Fibroblast of skin of scalp (primary cell): Measurements from ENCODE around the gene SLC22A23.
A peak's percentile ranks its signal among the peaks of the same experiment; 100 is the strongest.

ENCODE experiments used
- DNase-seq: peaks from one replicate; pipeline ENCODE4 v3.0.0-alpha.2; 2013

Gene SLC22A23

DNA sequence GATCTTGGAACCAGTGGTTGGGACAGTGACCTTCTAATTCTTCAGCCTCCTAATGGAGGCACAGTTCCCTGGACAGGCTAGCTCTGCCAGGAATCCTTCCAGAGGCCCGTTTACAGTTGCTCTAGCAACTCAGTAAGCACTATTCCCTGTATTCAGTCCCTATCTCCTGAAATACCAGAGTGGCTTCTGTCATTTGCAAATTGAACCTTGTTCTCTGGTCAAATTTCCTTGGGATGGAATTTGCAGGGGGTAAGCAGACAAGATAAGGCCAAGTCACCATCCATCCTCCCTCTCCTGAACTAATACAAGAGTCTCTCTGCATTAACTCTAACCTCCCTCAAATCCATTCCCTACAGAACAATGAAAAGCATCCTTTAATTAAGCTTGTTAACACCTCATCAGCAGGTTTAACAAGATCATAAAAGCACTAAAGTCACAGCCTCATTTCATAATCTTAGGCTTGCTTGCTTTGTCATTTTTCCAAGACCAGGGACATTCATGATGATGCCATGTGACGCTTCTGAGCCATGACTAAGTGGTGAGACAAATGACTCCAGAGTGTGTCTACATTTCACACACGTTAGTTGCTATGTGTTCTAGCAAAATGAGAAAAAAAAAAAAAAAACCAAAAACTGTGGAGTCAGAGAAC, 37.1 kb downstream of the SLC22A23 start:
- peak; percentile 88 for DNase-seq

DNA sequence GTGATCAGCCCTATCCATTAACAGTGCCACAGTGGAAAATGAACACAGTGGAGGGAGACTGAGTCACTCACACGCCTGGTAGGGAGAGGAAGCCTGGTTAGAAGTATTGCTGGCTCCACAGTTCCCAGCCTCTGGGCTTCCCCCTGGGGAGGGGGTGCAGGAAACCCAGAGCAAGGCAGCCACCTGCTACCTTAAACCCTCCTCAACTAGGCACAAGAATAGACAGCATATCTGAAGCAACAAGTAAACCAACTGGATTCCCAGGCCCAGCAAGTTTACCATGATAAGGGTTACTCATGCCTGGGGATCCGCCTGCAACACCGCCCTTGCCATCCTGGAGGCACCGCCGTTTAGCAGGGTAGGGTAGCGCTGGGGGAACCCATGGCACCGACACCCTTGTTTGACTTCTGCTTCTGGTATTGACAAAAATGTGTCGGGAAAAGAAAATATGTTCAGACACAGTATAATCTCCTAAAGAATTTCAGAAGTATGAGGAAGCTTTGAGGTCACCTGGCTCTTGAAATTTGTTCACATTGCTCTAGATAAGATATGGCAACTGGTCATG, 38.3 kb downstream of the SLC22A23 start:
- DNase-seq, result no peak

DNA sequence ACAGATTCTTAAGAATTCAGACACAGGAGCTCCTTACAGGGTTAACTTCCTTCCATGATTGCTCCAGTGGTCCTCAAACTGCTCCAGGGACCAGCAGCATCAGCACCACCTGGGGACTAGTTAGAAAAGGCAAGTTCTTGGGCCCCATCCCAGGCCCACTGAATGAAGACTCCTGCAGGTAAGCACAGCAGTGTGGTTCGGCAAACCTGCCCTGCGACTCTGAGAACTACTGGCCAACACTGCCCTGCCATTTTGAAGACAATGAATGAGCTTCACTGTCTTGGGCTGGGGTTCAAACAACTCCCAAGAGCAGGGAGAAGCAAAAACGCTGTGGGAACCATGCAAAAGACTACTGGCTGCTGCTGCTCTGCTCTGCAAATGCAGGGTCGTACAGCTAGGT, 39.4 kb downstream of the SLC22A23 start:
- DNase-seq, result no peak

DNA sequence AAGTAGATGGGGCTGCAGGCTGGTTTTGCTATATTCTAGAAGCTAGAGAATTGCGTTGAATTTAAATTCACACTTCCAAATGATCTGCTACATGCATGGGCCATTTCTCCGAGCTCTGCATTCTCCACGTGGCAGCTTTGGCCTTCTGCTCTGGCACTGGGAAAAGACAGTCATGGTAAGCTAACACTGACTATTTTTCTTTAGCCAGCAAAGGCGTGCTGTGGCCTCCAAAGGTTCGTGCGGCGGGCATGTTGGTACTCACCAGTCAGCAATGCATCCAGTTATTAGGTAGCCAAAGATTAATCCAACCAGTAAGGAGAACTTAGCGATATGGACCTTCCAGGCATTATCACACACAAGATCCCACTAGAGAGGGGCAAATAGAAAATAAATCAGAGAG, 41.4 kb downstream of the SLC22A23 start:
- DNase-seq, result no peak

DNA sequence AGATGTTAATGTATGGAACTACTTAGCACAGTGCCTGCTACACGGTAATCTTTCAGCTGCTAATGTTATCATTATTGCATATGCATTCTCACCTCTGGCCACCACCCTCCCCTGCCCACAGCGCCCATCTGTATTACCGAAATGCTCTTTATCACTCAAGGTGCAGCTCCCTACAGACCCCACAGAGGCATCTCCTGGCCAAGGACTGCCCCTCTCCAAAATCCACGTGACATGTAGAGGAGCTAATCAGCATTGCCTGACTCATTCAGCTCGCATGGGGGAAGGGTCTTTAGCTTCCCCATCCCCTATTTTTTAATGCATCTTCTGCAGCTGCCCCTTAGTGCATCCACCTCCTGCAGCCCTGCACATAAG, 41.8 kb downstream of the SLC22A23 start:
- DNase-seq, result no peak

DNA sequence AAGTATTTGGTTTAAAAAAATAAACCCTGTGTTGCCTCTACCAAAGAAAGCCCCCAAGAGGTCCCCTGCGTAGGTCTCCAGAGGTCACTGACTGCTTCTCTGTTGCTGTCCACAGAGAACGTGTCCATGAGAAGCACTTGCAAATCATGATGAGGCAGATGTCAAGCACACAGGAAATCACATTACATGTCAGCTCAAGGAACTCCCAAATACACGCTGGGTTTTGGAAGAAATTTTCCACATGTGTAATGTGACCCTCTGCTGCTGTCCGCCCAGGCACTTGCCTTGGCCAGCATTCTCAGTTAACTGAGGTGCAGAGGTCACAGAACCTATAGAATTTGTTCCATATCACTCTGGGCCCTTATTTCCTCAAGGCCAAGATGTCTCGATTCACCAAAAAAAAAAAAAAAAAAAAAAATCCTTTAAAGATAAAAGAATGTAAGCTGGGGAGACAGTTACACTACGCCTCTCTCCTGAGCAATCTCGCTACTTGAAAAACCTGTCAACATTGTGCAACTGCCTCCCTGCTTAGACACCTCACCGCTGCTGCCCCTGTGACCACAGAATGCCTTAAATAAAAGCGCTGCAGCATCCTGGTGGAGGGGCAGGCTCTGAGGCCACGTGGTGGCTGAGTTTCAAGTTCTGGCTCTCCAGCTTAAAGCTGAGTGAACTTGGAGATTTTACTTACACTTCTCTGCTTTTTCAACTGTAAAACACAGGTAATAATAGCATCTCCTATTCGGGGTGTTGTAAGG, 42.3 kb downstream of the SLC22A23 start:
- peak; percentile 33 for DNase-seq

DNA sequence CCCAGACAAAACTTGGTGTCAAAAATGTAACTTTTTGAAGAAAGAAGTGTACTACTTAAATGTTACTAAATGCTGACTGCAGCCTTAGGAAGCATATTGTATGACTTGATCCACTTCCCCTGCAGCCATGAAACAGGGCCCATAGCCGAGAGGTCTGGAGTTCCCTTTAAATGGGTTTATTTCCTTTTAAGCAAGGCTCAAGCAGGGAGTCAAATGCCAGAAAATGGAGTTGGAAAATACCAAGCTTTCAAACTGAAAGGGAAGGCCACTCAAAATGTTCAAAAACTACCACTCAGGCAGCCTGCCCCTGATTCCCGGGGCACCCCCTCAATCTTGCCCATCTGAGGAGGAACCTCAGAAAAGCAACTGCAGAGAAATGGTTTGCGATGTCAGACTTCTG, 43.3 kb downstream of the SLC22A23 start:
- DNase-seq, result no peak

DNA sequence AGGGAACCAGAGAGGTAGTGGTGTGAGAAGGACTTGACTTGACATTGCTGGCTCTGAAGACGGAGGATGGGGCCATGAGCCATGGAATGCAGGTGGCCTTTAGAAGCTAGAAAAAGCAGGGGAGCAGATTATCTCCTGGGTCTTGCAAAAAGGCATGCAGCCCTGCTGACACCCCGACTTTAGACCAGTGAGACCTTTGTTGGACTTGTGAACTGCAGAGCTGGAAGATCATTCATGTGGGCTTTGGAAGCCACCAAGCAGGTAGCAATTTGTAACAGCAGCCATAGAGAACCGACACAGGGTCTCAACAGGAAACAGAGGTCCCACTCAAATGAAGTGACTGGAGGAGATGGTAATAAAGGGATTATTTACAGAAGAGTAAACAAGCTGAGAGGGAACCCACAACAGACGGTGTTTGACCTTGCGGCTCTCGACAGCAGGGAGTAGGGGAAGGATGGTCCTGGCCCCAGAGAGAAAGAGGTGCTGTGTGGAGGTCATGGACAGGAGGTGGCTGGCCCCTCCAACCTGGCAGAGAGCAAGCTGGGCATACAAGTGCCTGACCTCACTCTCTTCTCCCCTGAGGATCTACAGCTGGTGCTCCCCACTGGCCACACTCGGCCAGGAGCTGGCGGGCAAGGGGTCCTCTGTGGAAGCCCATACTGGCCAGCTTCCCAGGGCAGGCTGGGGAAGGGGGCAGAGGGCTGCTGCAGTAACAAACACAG, 43.9 kb downstream of the SLC22A23 start:
- no peak for DNase-seq

DNA sequence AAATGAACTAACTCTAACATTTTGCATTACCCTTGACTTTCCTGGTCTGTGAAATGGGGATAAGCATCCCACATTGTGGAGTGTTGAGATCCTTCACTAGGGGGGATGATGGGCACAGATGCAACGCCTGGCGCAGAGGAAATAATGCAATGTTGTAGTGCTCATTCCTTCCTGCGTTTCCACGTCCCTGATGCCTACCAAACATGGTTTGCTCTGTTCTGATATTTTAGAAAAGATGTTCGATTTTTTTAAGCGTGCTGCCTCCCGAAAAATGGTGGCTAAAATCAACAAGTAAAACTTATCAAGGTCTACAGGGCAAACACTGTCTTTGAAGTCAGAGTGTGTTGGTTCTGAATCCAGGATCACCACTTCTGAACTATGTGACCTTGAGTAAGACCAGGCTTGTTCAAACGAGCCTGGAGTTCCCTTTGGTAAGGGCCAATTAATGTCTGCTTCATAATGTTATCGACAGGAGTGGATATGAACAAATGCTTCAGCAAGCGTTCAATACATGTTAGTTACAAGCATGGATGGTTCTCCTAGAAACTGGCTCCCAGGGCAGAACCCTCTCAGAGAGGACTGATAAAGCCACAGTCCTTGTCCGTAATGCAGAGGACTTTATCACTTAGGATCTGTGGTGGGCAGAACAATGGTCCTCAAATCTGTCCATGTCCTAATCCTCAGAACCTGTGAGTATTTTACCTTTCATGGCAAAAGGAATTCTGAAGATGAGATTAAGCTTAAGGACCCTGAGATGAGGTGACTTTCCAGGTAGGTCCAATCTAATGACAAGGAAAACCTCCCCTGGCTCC, 44.7 kb downstream of the SLC22A23 start:
- DNase-seq, result no peak

DNA sequence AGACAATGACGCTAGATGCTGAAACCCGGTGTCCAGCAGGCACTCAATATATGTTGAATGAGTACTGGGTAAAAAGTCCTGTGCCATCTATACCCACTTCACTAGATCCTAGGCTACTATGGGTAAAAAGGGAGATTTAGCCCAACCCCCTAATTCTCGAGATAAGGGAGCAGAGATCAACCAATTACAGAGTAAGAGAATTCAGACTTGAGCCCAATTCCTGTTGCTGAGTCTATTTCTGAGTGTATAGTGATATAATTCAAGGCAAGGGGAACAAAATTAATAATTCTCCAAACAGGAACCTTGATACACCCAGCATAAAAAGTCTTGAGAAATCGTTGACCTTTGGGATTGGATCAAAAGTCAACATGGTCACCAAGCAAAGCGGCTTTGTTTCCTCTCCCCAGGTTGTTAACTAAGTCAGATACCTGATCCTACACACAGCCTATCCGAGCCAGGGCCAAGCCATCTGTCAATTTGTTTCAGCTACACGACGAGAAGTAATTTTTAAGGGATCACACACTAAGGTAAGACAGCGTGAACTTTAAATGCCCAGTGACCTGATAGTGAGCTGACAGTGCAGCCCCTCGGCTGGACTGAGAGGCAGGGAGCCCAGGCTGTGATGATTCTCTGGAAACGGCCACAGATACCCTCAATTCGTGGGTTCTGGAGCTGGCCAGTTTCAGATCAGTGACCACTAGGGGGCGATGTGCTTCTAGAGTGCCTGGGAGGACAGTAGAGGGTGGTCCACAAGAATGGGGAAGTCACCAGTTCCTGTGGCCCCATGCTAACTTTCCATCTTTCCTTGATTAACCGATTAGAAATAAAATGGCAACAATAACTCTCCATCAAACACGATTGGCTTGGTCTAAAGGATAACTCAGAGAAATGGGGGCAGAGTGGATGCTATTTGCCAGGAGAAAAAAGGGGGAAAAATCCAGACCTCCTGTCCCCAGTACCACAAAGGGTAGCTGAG, 46.2 kb downstream of the SLC22A23 start:
- peak; percentile 70 for DNase-seq

DNA sequence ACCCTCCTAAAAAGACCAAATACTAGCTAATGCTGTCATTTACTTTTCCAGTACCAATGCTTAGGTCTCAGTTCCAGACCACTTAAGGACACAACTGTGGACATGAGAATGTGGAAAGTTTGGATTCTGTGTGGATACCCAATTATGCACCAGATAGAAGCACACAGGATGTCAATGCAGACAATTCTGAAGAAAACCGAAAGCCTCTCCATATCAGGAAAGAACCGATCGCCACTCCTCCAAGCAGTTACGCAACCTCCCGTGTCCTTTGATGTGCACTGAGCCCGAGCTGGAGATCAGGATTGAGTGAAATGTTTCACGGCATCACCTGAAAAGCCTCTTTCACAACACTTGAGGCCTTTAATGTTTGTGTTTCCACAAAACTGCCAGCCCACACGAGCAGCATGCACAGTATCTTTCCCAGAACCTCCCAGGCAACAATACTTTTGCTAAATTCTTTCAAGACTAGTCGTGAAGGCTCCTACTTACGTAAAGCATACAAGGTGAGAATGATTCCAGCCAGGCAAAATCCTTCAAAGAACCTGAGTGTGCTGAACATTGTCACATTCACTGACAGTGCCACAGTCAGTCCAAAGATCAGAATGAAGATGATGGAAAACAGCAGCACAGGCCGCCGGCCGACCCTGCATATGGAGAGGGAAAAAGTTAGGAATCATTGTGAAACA, 47.0 kb downstream of the SLC22A23 start:
- DNase-seq, result no peak

DNA sequence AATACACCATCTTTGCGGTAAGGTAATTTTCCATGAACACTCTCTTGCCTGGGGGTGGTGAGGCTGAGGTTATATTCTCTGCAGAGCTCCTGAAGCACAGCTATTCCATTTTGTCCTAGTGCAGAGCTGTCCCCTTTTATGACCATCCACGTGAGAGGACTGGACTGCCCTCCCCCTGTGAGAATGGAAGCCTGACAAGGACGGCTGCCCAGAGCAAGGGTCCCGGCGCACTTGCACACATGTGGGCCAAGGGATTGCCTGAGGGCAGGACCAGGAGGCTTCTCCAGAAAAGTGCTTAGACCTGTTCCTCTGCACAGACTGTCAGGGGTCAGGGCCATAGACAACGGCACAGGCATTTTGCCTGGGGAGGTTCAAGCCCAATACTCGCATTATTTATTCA, 48.2 kb downstream of the SLC22A23 start:
- DNase-seq, result no peak

DNA sequence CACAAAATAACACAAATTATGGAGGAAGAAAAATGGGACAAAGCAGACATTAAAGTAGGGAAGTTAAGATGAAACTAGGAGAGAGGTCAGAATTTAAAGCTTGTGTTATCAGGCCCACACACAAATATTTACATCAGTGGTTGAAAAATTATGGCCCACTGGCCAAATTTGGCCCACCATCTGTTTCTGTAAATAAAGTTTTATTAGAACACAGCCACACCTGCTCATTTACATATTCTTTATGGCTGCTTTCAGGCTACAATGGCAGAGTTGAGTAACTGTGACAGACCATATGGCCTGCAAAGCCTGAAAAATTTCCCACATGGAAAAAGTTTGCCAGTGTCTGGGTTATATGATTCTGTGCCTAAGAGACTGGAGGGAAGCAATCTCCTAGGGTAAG, 49.0 kb downstream of the SLC22A23 start:
- DNase-seq, result no peak

DNA sequence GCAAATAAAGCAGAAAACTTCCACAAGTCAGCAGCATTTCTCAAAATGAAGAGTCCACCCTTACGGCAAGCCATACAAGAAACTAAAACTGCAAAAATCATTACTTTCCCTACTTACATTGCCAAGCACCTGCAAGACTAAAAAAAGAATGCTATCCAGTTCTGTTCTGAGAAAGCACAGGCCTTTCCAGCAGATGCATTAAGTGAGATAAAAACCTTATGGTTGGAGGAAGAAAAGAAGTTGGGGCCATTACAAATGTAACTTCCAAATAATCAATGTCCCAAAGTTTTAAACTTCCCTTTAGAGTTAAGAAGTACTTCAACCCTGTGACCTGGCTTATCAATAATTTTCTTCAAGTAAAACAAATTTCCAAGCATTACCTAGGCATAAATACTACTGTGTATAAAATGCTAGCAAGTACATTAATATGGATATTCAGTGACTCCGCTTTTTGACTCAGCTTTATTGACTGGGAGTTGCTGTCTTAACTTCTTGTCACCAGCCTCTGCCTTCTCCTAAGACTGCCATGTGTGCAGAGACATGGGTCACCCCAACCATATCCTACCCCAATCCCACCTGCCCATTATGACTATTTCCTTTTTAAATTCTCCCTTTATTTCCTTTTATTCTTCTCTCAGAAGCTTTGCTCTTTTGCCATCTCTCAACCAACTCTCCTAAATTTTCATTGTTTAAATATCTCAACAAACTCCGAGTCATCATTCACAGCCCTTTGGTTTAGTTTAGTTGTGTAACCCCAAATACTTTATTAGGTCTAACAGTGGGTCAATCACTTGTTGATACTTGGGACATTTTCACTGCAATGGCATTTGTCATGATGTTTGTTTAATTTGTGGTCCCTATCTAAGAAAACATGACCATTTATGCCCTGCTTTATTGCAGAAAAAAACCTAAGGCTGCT, 49.7 kb downstream of the SLC22A23 start:
- DNase-seq, result no peak

DNA sequence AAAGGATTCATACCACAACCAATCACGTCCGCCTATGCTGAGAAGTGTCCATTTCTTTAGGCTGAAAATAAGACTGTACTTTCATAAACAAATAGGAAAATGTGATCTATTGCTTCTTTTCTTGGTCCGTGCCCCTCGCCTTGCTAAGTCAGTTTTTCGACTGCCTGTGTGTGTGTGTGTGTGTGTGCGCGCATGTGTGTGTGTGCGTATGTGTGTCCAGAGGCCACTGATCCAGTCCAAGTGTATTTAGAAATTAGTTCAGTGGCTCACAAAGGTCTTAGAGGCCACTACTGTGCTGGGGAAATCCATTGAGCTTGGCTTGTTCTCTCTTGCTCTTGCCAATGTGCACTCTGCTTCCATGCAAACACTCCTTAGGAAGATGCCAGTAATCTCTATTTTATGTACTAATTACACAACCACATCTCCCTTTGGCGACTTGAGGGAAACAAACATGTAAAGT, 50.5 kb downstream of the SLC22A23 start:
- no peak for DNase-seq

DNA sequence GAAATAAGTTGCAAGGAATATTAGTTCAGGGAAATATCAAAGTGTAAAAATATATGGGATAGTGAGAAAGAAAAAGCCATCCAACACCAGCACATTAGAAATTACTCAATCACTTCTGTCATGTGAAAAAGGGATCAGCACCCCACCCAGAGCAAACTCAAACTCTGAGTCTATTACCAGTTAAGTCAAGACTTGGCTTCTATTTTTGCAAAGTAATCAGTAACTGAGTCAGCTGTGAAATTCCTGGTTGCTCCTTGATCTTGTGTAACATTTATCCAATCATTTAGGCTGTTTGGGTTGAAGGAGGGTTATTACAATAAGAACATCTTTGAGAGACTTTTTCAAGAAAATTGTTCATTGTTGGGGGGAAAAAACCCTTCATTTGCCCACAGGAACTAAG, 51.2 kb downstream of the SLC22A23 start:
- peak; percentile 65 for DNase-seq

DNA sequence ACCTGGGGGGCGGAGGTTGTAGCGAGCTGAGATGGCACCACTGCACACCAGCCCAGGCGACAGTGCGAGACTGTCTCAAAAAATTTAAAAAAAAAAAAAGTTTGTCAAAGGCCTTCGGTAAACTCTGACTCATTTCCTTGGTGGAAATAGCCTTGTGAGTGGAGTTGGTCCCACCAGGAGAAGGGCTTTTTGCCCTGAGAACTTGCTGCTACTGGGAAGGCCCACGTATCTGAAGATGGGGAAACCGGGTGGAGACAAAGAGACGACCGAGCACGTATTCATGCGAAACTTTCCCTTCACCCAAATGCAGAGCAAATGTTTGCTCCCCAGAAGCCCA, 51.7 kb downstream of the SLC22A23 start:
- no peak for DNase-seq

DNA sequence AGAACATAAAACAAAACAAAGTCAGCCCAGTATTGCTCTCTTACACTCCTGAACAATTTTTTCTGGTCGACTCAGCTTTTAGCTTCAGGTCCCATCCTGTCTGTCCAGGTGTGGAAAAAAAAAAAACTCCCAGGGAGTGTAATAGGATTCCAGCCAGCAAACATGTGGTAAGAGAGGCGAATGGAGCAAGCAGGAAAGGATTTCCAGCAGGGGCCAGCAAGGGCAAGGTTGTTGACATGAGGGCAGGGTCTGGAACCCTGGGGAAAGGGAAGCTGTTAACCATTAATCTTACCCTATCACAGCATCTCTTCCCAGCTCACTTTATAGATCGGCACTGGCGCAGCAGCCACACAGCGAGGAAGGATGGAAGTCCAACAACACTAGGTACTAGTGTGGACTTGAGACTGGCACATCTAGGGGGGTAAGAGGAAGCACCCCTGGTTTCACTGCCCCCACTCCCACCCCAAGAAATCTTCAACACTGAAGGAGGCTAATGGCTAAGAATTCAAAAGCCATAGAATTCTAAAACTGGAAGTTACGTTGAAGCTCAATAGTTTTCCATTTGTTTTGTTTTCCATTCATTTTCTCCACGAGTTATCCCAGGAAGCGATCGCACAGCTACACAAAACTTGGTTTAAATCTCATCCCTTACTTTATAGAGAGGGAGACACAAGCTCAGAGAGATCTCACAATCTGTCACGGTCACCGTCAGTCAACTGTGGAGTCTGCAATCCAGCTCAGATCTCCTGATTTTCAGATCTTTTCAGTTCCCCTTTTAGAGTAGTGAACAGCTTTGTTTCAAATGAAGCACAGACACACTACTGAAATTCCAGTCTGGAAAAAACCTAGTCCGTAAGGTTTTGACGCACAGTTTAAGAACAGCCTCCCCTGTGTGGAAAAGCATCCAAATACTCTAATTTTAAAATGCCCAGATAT, 53.3 kb downstream of the SLC22A23 start:
- DNase-seq, result no peak
